ENCODE results near the gene MB. TPM values are rescaled to one million over a fixed set of nuclear protein-coding genes. Genes with fewer than 3 reads are reported as not detected.

MB gene
- polyA plus RNA-seq, 3 donors: not detected

- WGBS (ENCODE audit: insufficient coverage): 95% methylated on average over 9 of the region's 14 CpGs
- DNase-seq: no peak
- Mint-ChIP-seq H3K27me3 (ENCODE audit: low read depth in 3 of 3) (peaks cover 2 to 6% (median 5%) of the 10 kb centered on the region in 3 donors), H3K4me3 (no peak overlapping the region), H3K4me1 (no peaks in the 10 kb centered on the region), H3K27ac (no peak overlapping the region), H3K9me3 (no peaks in the 10 kb centered on the region), H3K36me3 (no peaks in the 10 kb centered on the region)
- H3K4me2 ChIP-seq (replicated peaks; ENCODE audit: extremely low read depth, low read length, poor library complexity, severe bottlenecking): no peak overlapping the region
- no peaks in the 10 kb centered on the region for H3K4me1 ChIP-seq (ENCODE audit: control insufficient read depth in 1 of 2, insufficient read depth in 2 of 2, low read length in 2 of 2)
- no peak overlapping the region for H2AFZ ChIP-seq (ENCODE audit: insufficient read depth, low read depth, low read length, poor library complexity, severe bottlenecking)
- no peak overlapping the region for H3K27ac ChIP-seq (ENCODE audit: low read depth in 1 of 2, low read length in 2 of 2)
- intact Hi-C loops (cut with micrococcal nuclease): no loop called here
- no peaks in the 10 kb centered on the region for H3K9me3 ChIP-seq (replicated peaks in 1 of 2; ENCODE audit: control insufficient read depth in 1 of 2, insufficient read depth in 1 of 2, low read length in 2 of 2)
- no peak for TF ChIP-seq CTCF (IDR thresholded peaks at IDR 0.05)
- H3K4me3 ChIP-seq (replicated peaks in 1 of 3; ENCODE audit: low read depth in 2 of 3, low read length in 3 of 3): no peak overlapping the region
- H4K20me1 ChIP-seq (ENCODE audit: insufficient read depth, low read length): no peaks in the 10 kb centered on the region
- H3K36me3 ChIP-seq (replicated peaks in 1 of 2; ENCODE audit: control insufficient read depth in 1 of 2, insufficient read depth in 2 of 2, low read length in 2 of 2): no peaks in the 10 kb centered on the region
- H3K9ac ChIP-seq (ENCODE audit: insufficient read depth, low read length, poor library complexity, severe bottlenecking): no peak overlapping the region
- H3K79me2 ChIP-seq (ENCODE audit: insufficient read depth, low read length): no peaks in the 10 kb centered on the region
- H3K27me3 ChIP-seq (ENCODE audit: control insufficient read depth in 2 of 2, insufficient read depth in 2 of 2, low read length in 2 of 2): peaks cover 0 to 2% of the 10 kb centered on the region in 2 donors
These were observed 46.4 kb downstream of the MB start for GRCh38 chr22:35570686-35571194.

- Mint-ChIP-seq H3K27me3 (ENCODE audit: low read depth in 3 of 3) (peaks cover 3 to 6% (median 5%) of the 10 kb centered on the region in 3 donors), H3K4me1 (no peaks in the 10 kb centered on the region), H3K27ac (peak overlapping the region in 1 of 7 donors; percentile 1), H3K9me3 (no peaks in the 10 kb centered on the region), H3K36me3 (no peaks in the 10 kb centered on the region), H3K4me3 (no peak overlapping the region)
- no peak for TF ChIP-seq CTCF (IDR thresholded peaks at IDR 0.05)
- no peak for DNase-seq
- Histone ChIP-seq H3K4me1 (ENCODE audit: control insufficient read depth in 1 of 2, insufficient read depth in 2 of 2, low read length in 2 of 2) (no peaks in the 10 kb centered on the region), H3K27me3 (ENCODE audit: control insufficient read depth in 2 of 2, insufficient read depth in 2 of 2, low read length in 2 of 2) (peaks cover 0 to 2% of the 10 kb centered on the region in 2 donors), H3K4me2 (replicated peaks; ENCODE audit: extremely low read depth, low read length, poor library complexity, severe bottlenecking) (no peak overlapping the region), H2AFZ (ENCODE audit: insufficient read depth, low read depth, low read length, poor library complexity, severe bottlenecking) (no peak overlapping the region), H3K79me2 (ENCODE audit: insufficient read depth, low read length) (no peaks in the 10 kb centered on the region), H3K9ac (ENCODE audit: insufficient read depth, low read length, poor library complexity, severe bottlenecking) (no peak overlapping the region), H3K36me3 (replicated peaks in 1 of 2; ENCODE audit: control insufficient read depth in 1 of 2, insufficient read depth in 2 of 2, low read length in 2 of 2) (no peaks in the 10 kb centered on the region), H4K20me1 (ENCODE audit: insufficient read depth, low read length) (no peaks in the 10 kb centered on the region), H3K27ac (ENCODE audit: low read depth in 1 of 2, low read length in 2 of 2) (no peak overlapping the region), H3K4me3 (replicated peaks in 1 of 3; ENCODE audit: low read depth in 2 of 3, low read length in 3 of 3) (no peak overlapping the region), H3K9me3 (replicated peaks in 1 of 2; ENCODE audit: control insufficient read depth in 1 of 2, insufficient read depth in 1 of 2, low read length in 2 of 2) (no peaks in the 10 kb centered on the region)
- intact Hi-C loops (cut with micrococcal nuclease): no loop called here
- WGBS (ENCODE audit: insufficient coverage): 97% methylated on average over 10 of the region's 13 CpGs
These were observed 47.2 kb downstream of the MB start for GRCh38 chr22:35569916-35570315.
